GM19025 (cell line): ENCODE results near the gene PRSS56.

Experiments
- ATAC-seq: cut with Tn5 transposase; IDR thresholded peaks from one replicate; pipeline ENCODE4 v1.9.1; 2021; ENCODE audit warnings: mild to moderate bottlenecking, low read depth, moderate library complexity; ENCODE audit not compliant: unreplicated experiment

The PRSS56 gene

DNA sequence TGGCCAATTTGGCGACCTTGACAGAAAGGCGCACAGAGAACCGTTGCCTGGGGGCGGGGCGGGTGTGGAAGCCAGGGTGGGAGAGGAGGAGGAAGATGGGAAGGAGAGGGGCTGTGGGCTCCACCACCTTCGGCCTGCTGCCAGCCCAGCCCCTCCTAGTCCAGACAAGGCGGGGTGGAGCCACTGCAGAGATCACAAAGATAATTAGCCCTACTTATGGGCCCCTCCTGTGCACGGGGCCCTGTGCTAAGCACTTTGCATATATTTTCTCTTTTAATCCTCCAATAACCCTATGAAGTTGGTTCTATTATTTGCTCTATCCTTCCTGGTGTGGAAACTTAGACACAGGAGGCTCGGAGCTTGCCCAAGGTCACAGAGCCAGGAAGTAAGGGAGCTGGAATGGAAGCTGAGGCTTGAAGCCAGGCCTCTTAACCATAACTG lies 18.8 kb upstream of the PRSS56 start:
- no peak for ATAC-seq

DNA sequence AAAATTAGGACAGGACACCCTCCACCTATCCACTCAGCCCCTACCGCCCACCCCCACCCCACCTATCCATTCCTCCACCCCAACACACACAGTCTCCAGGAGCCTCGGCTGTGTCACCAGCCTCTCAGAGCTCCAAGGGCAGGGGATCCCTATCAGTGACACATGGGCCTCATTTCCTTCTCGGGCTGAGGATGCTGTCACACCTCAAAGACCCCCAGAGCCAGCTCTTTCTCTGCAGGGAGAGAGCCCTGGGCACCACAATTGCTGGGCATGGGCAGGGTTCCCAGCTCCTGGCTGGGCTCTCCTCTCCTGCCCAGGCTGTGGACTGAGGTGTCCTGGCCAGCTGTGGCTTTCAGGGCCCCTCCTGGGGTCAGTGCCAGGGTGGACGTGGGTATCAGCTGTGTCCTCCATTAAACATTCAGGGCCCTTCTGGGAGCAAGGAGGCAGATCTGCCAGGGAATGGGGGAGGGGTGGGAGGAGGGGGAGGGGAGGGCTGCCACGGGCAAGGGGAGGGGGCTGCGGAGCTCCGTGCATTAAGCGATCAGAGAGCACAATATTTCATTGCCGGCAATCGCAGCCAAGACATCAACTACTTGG lies 18.3 kb upstream of the PRSS56 start:
- no peak for ATAC-seq

DNA sequence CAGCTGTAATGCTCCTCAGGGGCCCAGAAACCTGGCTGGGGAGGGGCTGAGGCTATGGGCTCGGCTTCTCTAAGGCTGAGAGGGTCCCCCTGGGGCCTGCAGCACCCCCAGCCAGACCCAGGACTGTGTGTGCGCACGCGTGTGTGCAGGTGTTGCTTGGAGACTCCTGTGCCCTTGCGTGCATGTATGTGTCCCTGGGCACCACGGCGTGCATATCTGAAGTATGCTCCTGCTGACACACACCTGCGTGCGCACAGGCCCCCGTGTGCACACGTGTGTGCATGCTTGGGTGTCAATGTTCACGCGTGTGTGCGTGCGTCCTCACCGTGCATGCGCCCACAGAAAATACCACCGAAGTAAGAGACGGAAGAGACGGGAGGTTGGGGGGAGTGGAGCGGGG lies 17.7 kb upstream of the PRSS56 start:
- ATAC-seq, result no peak

DNA sequence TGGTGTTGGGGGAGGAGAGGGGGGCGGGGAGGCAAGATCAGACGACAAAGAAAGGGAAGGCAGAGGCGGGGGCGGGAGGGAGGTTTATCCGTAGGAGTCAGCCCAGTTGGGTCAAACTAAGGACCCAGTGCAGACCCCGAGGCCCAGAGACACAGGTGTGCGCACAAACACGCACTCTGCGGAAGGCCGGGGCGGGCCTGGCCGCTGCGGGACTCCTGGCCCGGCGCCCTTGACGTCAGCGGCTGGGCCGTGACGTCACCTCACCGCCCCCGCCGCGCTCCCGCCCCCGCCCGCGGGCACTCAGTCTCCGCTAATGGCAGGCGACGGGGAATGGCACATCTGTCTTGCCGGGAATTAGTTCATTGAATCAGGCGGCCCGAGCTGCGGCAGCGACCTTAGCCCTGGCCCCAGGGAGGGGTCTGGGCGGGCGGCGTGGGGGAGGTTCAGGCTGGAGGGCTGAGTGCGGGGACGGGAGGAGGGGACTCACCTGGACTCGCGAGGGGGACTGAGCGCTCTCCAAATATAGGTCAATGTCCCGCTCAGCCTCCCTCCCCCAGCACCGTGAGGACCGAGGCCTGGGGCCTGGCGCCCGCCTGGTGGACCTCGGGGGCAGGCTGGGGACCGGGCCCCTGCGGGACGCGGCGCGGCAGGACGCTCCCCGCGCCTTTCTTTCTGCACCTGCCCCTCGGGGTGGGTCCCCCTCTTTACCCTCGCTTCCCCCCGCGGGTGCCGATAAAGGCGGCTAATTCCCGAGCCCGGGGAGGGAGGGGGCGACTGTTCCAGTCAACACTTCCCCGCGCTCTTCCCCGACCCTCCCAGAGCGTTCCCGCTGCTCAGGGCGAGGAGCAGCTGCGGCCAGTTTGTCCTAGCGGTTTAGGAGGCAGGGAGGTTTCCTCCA lies 17.0 kb upstream of the PRSS56 start:
- no peak for ATAC-seq

DNA sequence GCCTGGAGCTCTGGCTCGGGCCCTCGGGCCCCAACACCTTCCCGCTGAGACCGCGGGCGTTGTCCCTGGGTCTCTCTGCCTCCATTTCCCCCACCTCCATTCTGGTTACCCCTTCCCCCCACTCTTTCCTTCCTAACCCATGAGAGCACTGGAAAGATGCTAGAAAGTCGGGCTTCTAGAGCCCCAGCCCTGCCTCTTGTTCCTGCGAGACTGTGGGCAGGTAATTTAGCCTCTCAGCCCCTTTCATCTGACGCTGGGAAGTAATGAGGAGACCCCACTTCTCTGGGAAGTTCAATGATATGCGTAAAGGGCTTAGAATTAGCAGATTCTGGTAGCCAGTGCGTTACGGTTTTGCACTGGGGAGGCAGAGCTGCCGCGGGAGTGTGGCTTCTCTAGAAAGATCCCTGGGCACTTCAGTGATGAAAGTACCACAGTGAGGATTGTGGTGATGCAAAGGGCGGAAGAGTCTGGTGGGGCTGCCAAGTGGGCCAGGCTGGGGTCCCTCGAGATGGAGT lies 16.3 kb upstream of the PRSS56 start:
- no peak for ATAC-seq

DNA sequence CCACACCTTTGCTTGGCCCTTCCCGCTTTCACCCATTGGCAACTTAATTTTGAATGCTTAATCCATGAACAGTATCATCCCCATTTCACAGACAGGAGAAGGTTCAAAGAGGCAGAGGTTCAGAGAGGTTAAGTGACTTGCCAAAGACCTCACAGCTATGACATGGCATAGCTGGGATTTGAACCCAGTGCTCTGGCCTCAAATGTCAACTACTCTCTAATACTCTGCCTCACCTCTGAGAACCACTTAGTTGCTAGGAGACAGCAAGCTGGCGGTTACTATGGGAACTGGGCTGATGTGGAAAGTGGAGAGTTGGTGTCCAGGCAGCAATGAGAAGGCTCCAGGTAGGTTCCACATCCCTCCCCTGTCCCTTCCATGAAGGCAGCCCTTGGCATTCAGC lies 15.8 kb upstream of the PRSS56 start:
- no peak for ATAC-seq

DNA sequence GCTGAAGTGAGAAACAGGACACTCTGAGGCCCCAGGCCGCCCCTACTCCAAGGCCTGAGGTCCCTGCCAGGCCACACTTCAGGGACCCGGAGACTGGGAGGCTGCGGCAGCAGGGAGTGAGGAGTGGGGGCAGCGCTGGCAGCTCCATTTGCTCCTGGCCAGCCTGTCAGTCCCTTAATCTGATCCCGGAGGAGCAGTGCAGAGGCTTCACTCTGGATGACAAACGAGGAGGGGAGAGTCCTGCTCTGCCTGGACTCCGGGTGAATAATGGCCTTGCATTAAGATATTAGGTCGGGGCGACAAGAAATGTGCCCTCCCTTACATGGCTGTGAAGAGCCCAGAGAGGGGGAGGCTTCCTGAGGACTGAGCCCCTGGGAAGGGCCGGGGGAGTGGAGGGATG lies 14.3 kb upstream of the PRSS56 start:
- ATAC-seq, result no peak

DNA sequence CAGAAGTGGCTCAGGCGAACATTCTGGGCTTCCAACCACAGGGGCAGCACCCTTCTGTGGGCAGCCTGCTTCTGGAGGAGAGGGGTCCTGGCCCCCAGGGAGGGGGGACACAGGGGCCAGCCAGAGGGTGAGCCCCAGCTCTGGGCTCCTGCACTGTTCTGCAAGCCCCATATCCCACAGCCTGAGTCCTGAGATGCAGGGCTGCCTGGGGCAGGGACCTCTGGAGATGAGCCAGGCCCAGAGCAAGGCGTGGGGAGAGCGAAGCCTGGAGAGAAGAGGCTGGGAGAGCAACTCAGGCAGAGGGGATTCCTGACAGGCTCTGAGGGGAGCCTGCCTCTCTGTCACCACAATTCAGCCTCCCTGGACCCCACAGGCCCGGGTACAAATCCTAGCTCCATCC lies 13.5 kb upstream of the PRSS56 start:
- no peak for ATAC-seq

DNA sequence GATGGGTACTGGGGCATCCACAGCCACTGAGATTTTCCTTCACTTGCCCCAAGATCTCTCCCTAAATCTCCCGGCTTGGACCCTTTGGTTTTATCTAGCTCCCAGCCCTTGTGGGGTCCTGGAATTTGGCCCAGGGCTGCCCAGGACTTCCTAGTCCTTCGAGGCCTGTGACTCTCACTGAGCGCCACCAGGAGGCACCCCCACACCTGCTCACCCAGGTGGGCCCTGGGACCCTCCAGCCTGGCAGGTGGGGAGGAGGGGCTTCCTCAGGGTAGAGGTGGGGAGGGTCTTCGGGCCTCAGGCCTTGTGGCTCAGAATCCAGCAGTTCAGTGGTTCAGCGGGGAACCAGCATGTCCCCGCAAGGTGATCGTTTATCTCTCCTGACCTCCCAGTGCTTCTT lies 11.9 kb upstream of the PRSS56 start:
- ATAC-seq, result no peak

DNA sequence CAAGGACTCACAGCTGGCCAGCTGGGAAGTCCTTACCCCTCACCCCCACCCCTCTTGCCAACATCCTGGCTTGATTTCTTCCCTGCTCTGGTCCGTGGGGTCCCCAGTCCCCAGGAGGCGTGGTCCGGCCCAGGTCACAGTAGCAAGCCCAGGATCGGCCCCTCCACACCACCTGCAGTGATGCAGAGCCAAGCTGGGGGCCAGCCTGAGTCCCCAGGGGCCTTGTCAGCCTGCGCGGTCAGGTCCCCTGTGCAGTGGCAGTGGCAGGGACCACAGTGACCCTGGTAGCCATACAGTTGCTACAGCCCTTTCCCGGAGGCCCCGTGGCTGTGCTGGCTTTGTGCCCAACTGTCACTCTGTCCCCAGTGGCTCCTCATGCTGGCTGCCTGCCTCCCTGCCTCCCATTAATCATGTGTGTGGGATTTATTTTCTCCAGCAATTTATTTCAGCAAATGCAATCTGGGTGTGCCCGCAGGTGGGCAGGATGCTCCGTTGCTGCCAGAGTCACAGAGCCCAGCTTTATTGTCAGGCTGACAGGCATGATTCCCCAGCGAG lies 8.8 kb upstream of the PRSS56 start:
- no peak for ATAC-seq

DNA sequence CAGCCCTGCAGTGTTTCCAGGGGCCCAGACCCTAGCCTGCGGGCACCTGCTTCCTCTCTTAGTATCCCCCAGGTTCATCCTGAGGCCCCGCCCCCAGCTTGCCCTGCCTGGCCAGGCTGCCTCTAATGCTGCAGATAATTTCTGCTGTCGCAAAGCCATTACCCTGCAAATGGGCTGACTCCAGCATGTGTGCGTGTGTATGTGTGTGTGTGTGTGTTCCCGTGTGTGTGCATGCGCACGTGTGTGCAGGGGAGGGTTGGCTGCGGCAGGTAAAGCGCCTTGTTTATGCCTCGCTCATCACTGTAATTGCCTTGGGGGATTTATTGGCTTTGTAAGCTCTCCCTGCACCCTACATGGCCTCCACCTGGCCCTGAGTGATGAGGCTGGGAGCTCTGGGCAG lies 7.6 kb upstream of the PRSS56 start:
- ATAC-seq, result no peak

DNA sequence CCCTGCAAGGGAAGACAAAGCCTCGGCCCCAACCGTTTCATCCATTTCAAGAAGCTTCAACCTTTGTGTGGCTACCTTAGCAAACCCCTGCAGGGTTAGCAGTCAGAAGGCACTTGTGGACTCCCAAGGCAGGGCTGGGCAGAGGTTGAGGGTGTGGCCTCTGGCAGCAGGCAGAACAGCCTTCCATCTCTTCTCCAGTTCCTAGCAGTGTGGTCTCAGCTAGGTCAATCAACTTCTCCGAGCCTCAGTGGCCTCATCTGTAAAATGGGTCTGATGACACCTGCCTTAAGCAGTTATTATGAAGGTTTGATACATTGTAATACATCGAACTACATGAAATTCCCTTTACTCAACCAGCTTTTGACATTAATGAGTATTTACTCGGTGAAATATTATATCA lies 6.8 kb upstream of the PRSS56 start:
- no peak for ATAC-seq

DNA sequence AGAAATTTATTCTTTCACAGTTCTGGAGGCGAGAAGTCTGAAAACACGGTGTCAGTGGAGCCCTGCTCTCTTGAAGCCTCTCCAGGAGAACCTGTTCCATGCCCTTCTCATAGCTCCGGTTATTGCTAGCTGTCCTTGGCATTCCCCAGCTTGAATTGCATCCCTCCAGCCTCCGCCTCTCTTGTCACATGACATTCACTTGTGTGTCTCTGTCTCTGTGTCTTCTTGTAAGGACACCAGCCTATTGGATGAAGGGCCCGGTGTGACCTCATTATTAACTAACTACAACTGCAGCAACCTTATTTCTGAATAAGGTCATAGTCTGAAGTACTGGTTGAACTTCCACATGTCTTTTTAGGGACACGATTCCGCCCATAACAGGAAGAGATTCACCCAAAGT lies 4.5 kb upstream of the PRSS56 start:
- no peak for ATAC-seq

DNA sequence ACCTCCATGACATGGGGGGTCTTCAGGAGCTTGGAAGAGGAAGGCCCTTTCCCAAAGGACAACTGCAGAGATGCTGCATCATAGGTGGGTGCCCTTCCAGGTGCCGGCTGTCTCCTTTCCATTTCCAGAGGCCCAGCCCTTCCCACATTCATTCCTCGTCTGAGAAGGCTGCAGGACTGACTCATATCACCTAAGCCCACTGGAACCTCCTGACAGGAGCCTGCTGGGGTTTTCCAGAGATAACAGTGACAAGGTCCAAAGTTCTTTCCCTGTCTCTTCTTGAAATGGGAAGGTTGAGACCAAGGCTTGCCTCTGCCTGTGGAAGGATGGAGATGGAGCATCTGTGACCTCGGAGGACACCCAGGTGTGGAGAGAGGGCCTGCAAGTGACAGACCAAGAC lies 3.6 kb upstream of the PRSS56 start:
- no peak for ATAC-seq

DNA sequence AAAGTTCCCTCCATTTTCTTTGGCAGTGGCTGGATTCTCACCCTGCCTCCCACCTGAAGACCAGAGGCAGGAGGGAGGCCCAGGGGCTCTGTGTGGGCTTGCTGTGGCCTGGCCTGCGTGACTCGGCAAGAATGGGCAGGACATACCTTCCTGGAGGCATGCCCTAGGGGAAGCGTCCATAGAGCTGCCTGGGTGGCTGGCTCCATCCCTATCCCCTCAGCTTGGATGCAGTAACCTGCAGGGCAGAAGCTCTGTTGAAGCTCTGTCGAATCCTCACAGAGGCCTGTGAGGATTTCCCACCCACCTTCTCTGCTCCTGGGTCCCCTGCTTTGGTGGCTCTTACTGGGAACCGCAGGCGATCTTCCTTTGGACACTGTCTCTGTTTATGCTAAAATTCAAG lies 1.3 kb upstream of the PRSS56 start:
- ATAC-seq, result no peak

DNA sequence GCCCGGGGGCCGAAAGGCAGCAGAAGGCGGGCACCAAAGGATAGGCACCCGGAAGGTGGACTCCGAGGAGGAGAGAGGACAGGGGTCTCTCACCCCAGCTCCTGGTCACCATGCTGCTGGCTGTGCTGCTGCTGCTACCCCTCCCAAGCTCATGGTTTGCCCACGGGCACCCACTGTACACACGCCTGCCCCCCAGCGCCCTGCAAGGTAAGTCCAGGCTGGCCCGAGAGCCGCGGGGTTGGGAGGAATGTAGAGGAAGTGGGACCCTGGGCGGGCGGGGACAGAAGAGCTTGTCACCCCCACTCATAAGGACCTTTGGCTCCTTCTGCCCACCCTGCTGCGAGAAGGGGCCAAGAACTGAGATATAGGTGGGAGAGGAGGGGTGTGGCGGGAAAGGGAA lies 301 bp downstream of the PRSS56 start:
- ATAC-seq, result no peak

DNA sequence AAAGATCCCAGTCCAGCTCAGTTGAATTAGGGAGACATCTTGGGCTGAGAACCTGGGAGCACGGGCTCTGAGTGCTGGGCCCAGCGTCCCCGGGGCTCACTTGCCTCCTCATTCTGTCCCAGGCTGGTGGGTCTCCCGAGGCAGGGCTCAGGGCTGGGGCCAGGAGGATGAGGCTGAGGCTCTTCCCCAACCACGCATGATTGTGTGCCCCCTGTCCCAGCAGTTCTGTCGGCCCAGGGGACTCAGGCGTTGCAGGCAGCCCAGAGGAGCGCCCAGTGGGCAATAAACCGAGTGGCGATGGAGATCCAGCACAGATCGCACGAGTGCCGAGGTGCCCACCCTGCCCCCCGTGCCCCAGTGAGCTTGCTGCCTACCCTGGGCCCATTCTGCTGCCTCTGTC lies 910 bp downstream of the PRSS56 start:
- no peak for ATAC-seq

DNA sequence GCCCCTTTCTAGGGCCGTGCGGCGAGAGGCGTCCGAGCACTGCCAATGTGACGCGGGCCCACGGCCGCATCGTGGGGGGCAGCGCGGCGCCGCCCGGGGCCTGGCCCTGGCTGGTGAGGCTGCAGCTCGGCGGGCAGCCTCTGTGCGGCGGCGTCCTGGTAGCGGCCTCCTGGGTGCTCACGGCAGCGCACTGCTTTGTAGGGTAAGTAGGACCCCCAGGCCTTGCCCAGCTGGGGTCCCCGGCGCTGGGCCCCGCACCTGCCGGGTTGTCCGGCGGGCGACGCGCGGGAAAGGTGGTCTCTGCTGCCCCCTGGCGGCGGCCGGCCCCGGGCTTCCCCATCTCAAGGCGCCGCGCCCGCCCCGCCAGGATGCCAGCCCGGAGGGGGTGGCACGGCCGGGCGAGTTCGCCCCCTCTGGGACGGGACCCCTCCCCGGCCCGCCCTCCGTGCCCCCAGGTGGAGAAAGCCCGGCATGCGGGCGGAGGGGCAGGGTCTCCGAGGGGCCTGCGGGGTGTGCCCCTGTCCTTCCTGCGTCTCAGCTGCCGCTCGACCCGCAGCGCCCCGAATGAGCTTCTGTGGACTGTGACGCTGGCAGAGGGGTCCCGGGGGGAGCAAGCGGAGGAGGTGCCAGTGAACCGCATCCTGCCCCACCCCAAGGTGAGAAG lies 1.9 kb downstream of the PRSS56 start:
- ATAC-seq, result no peak

DNA sequence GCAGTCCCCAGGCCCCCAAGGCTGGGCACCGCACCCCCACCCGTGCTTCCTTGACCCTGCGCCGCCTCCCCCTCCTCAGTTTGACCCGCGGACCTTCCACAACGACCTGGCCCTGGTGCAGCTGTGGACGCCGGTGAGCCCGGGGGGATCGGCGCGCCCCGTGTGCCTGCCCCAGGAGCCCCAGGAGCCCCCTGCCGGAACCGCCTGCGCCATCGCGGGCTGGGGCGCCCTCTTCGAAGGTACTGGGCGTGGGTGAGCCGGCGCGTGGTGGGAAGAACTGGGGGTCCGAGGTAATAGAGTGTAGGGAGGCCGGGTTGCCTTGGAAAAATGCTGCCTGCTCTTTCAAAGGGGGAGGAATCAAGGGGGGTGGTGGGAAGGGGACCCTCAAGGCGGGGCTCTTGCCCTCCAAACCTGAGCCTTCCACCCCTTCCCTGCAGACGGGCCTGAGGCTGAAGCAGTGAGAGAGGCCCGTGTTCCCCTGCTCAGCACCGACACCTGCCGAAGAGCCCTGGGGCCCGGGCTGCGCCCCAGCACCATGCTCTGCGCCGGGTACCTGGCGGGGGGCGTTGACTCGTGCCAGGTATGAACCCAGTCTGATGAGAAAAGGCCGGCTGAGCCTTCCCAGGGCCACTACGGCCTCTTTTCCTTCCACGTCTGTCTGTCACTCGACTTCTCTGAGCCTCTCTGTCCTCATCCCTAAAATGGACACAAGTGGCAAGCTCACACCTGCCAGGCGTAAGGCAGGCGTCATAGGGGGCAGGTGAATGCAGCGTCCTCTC lies 2.6 kb downstream of the PRSS56 start:
- ATAC-seq, result no peak

DNA sequence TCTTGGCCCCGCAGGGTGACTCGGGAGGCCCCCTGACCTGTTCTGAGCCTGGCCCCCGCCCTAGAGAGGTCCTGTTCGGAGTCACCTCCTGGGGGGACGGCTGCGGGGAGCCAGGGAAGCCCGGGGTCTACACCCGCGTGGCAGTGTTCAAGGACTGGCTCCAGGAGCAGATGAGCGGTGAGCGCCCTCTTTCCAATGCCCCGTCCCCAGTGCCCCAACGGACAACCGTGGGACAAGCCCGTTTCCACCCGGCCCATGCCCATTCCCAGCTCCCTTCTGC lies 3.2 kb downstream of the PRSS56 start:
- no peak for ATAC-seq
